Lower leg skin (tissue), 4 donors: Measurements from ENCODE around the gene MEGF6. TPM values are rescaled to one million over a fixed set of nuclear protein-coding genes. Genes with fewer than 3 reads are reported as not detected.

Source experiments
- DNase-seq, 2 donors: peaks; one replicate each; pipeline ENCODE4 v3.0.0-alpha.2; 2019; ENCODE audit warnings: low spot score in 2 of 2
- H3K4me3 ChIP-seq: fragments of 200-600 bp; sonication (generic); 2 replicates; pipeline ENCODE4 v1.5.1; 2017; ENCODE audit warnings: mild to moderate bottlenecking, low read depth; ENCODE audit not compliant: poor library complexity, severe bottlenecking
- CTCF ChIP-seq, 3 donors: fragments of 450-650 bp; IDR thresholded peaks; one replicate each; pipeline ENCODE4 v1.5.1; 2016; ENCODE audit warnings: antibody characterized with exemption in 3 of 3, mild to moderate bottlenecking in 3 of 3, moderate library complexity in 2 of 3
- POLR2A ChIP-seq, 2 donors: fragments of 450-650 bp; IDR thresholded peaks; one replicate each; pipeline ENCODE4 v1.6.1; 2016 to 2017; ENCODE audit warnings: antibody characterized with exemption in 2 of 2, mild to moderate bottlenecking in 1 of 2, moderate library complexity in 1 of 2
- WGBS, 2 donors: methylation state at CpG; one replicate each; pipeline ENCODE4 v1.1.5; 2018; 5-methylcytosine and 5-hydroxymethylcytosine counted together
- intact Hi-C: fragments of 100-400 bp; cut with DNase I; formaldehyde crosslinking; loops from one replicate; pipeline ENCODE4 v1.15.0; 2023; ENCODE audit warnings: low total_unique reads
- total RNA-seq, 4 donors: library from RNA; depleted of rRNA; stranded (reverse); fragments of >200 nt; gene quantifications; one replicate each; pipeline ENCODE4 v1.1.0, GENCODE V29; 2016

Gene MEGF6
- total RNA-seq, 4 donors from 2014 or later, result 81.1 to 147 (median 86.1) TPM

GRCh38 chr1:3456964-3457909 lies 154.1 kb downstream of the MEGF6 start:
- no peak for DNase-seq
- no peak overlapping the region for H3K4me3 ChIP-seq

GRCh38 chr1:3456449-3456963 lies 154.8 kb downstream of the MEGF6 start:
- WGBS, 2 donors, result 62 to 76% methylated on average over 12 of the region's 12 CpGs
- no peak overlapping the region for H3K4me3 ChIP-seq
- TF ChIP-seq POLR2A (IDR thresholded peaks at IDR 0.05) (no peak), CTCF (IDR thresholded peaks at IDR 0.05) (no peak)
- intact Hi-C loops, result no loop called here
- DNase-seq, result no peak

More at GRCh38 chr1:3456964-3457909, 154.1 kb downstream of the MEGF6 start:
- 86 to 87% methylated on average over 26 to 28 of the region's 29 CpGs for WGBS, 2 donors
- intact Hi-C loops, result no loop called here
- TF ChIP-seq CTCF (IDR thresholded peaks at IDR 0.05), result no peak
- TF ChIP-seq POLR2A (IDR thresholded peaks at IDR 0.05), result no peak

- 87 to 88% methylated on average over 18 of the region's 18 CpGs for WGBS, 2 donors
- DNase-seq, result no peak
- intact Hi-C loops, result no loop called here
- H3K4me3 ChIP-seq, result no peak overlapping the region
- TF ChIP-seq CTCF (IDR thresholded peaks at IDR 0.05), result no peak
Measured at GRCh38 chr1:3455670-3456448, 155.4 kb downstream of the MEGF6 start.

- WGBS, 2 donors, result 15 to 25% methylated on average over 27 to 37 of the region's 46 CpGs
- DNase-seq, result no peak
- TF ChIP-seq POLR2A (IDR thresholded peaks at IDR 0.05), result no peak
- TF ChIP-seq CTCF (IDR thresholded peaks at IDR 0.05), result no peak
- H3K4me3 ChIP-seq, result peak overlapping the region; percentile 32
- intact Hi-C loops, result loop anchor here (5.0 kb wide), 1 partner anchor 162 kb away; no protein-coding TSS in a partner anchor
Measured at GRCh38 chr1:3454811-3455618, 156.3 kb downstream of the MEGF6 start.
